ENCODE data around the gene CDH4. TPM values are rescaled to one million over a fixed set of nuclear protein-coding genes. Genes with fewer than 3 reads are reported as not detected.

CDH4 gene
- total and polyA plus RNA-seq, 2 of the 13 experiments (the other 11 are each of a cell fraction or from before 2014, with no cell fraction given) = not detected

DNA sequence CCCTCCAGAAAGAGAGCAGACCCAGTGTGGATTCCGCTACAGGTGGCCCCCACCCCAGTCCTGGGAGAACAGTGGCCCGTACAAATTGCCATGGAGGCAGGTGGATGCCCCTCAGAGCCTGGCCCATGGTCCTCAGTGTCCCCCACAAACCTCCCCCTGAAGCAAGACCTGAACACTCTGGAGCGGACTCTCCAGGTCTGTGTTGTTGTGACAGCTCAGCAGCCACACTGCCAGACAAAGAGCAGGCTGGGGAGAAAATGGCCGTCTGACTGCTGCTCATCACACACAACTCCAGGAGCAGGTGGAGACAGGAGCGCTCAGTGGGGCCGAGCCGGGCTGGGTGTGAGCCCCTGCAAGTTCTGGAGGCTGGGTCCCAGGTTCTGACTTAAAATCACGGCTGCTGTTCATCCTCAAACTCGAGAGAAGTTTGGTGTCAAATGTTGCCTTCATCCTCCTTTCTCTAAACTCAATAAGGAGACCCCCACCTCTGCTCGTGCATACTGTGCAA is 241.8 kb downstream of the CDH4 start (continued):
- TF ChIP-seq, protein P1, sequence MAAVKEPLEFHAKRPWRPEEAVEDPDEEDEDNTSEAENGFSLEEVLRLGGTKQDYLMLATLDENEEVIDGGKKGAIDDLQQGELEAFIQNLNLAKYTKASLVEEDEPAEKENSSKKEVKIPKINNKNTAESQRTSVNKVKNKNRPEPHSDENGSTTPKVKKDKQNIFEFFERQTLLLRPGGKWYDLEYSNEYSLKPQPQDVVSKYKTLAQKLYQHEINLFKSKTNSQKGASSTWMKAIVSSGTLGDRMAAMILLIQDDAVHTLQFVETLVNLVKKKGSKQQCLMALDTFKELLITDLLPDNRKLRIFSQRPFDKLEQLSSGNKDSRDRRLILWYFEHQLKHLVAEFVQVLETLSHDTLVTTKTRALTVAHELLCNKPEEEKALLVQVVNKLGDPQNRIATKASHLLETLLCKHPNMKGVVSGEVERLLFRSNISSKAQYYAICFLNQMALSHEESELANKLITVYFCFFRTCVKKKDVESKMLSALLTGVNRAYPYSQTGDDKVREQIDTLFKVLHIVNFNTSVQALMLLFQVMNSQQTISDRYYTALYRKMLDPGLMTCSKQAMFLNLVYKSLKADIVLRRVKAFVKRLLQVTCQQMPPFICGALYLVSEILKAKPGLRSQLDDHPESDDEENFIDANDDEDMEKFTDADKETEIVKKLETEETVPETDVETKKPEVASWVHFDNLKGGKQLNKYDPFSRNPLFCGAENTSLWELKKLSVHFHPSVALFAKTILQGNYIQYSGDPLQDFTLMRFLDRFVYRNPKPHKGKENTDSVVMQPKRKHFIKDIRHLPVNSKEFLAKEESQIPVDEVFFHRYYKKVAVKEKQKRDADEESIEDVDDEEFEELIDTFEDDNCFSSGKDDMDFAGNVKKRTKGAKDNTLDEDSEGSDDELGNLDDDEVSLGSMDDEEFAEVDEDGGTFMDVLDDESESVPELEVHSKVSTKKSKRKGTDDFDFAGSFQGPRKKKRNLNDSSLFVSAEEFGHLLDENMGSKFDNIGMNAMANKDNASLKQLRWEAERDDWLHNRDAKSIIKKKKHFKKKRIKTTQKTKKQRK (IDR thresholded peaks at IDR 0.05; ENCODE audit: low read length) = no peak
- TF ChIP-seq, protein P2, sequence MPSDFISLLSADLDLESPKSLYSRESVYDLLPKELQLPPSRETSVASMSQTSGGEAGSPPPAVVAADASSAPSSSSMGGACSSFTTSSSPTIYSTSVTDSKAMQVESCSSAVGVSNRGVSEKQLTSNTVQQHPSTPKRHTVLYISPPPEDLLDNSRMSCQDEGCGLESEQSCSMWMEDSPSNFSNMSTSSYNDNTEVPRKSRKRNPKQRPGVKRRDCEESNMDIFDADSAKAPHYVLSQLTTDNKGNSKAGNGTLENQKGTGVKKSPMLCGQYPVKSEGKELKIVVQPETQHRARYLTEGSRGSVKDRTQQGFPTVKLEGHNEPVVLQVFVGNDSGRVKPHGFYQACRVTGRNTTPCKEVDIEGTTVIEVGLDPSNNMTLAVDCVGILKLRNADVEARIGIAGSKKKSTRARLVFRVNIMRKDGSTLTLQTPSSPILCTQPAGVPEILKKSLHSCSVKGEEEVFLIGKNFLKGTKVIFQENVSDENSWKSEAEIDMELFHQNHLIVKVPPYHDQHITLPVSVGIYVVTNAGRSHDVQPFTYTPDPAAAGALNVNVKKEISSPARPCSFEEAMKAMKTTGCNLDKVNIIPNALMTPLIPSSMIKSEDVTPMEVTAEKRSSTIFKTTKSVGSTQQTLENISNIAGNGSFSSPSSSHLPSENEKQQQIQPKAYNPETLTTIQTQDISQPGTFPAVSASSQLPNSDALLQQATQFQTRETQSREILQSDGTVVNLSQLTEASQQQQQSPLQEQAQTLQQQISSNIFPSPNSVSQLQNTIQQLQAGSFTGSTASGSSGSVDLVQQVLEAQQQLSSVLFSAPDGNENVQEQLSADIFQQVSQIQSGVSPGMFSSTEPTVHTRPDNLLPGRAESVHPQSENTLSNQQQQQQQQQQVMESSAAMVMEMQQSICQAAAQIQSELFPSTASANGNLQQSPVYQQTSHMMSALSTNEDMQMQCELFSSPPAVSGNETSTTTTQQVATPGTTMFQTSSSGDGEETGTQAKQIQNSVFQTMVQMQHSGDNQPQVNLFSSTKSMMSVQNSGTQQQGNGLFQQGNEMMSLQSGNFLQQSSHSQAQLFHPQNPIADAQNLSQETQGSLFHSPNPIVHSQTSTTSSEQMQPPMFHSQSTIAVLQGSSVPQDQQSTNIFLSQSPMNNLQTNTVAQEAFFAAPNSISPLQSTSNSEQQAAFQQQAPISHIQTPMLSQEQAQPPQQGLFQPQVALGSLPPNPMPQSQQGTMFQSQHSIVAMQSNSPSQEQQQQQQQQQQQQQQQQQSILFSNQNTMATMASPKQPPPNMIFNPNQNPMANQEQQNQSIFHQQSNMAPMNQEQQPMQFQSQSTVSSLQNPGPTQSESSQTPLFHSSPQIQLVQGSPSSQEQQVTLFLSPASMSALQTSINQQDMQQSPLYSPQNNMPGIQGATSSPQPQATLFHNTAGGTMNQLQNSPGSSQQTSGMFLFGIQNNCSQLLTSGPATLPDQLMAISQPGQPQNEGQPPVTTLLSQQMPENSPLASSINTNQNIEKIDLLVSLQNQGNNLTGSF (CRISPR knock-in tag; IDR thresholded peaks at IDR 0.05) = no peak

All from HepG2 (cell line).